ENCODE data around the gene IER2. TPM values are rescaled to one million over a fixed set of nuclear protein-coding genes. Genes with fewer than 3 reads are reported as not detected.
"Not testable (repeated sequence)": the region's sequence is repeated elsewhere in the genome, so short reads cannot be mapped to it uniquely, and the experiment has no call there.

The IER2 gene
- total RNA-seq, 1 experiment from 2014 or later: 61.1 TPM

DNA sequence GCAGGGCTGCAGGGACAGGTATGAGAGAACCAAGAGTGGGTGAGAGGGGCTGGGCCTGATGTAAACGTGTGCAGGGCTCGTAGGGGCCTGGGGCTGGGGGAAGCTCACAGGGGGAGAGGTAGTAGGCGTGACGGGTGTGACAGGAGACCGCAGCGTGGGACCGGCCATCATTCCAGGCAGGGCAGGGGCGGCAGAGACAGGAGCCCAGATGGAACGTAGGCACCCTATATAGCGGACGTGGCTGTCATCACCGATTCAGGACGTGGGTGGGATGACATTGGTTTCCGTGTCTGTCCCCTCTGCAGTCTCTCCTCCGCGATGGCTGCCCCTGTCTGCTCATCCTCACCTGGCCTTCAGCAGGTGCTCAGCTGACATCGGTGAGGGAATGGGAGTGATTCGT lies 48.4 kb downstream of the IER2 start:
- no peak for DNase-seq (ENCODE audit: low spot score)

DNA sequence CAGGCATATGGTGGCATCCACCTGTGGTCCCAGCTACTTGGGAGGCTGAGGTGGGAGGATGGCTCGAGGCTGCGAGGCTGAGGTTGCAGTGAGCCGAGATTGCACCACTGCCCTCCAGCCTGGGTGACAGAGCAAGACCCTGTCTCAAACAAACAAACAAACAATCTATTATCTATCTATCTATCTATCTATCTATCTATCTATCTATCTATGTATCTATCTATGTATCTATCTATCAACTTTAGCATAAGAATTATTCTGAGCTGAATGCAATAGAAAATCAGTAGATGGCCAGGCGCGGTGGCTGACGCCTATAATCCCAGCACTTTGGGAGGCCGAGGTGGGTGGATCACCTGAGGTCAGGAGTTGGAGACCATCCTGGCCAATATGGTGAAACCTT lies 51.9 kb downstream of the IER2 start:
- not testable (repeated sequence) for DNase-seq (ENCODE audit: low spot score)

Other genes with a start within 250 kb of the IER2 start
- 0.12 and 0.28 TPM in 2 replicates for gene SYCE2, start 231.1 kb upstream of the IER2 start, total RNA-seq (2014; rRNA removed; shearing (Covaris generic))
- gene FARSA, start 216.7 kb upstream of the IER2 start, total RNA-seq (2014; rRNA removed; shearing (Covaris generic)): 98.2 and 99.1 TPM in 2 replicates
- gene CALR, start 211.8 kb upstream of the IER2 start, total RNA-seq (2014; rRNA removed; shearing (Covaris generic)): 1,790 and 1,863 TPM in 2 replicates
- gene RAD23A, start 204.5 kb upstream of the IER2 start, total RNA-seq (2014; rRNA removed; shearing (Covaris generic)): 180 and 185 TPM in 2 replicates
- gene GADD45GIP1, start 193.2 kb upstream of the IER2 start, total RNA-seq (2014; rRNA removed; shearing (Covaris generic)): 64.2 and 82.8 TPM in 2 replicates
- 0.10 and 0.36 TPM in 2 replicates for gene DAND5, start 180.8 kb upstream of the IER2 start, total RNA-seq (2014; rRNA removed; shearing (Covaris generic))
- 17.0 and 25.7 TPM in 2 replicates for gene NFIX, start 154.9 kb upstream of the IER2 start, total RNA-seq (2014; rRNA removed; shearing (Covaris generic))
- gene LYL1, start 47.6 kb upstream of the IER2 start, total RNA-seq (2014; rRNA removed; shearing (Covaris generic)): not detected in 2 replicates
- gene TRMT1, start 33.7 kb upstream of the IER2 start, total RNA-seq (2014; rRNA removed; shearing (Covaris generic)): 46.7 and 49.1 TPM in 2 replicates
- 85.9 and 101 TPM in 2 replicates for gene NACC1, start 32.1 kb upstream of the IER2 start, total RNA-seq (2014; rRNA removed; shearing (Covaris generic))
- gene STX10, start within 50 bp of the IER2 start, total RNA-seq (2014; rRNA removed; shearing (Covaris generic)): 129 and 147 TPM in 2 replicates

All from A172 (cell line).